Heart left ventricle (tissue), 13 donors: ENCODE results near the gene NEURL2.

Source experiments
- POLR2A ChIP-seq, 2 donors: fragments of 450-650 bp; IDR thresholded peaks; one replicate each; pipeline ENCODE4 v1.6.1; 2017; ENCODE audit warnings: antibody characterized with exemption in 2 of 2, mild to moderate bottlenecking in 2 of 2, moderate library complexity in 2 of 2
- TF ChIP-seq, protein P1 (sequence below), 12 donors: fragments of 200-600 bp; sonication (generic) in 4 of 12; IDR thresholded peaks; one replicate each; pipeline versions ENCODE4 v1.5.0 to v1.8.0; 2018 to 2022; ENCODE audit warnings: antibody characterized with exemption in 12 of 12, mild to moderate bottlenecking in 5 of 12
- donor health status: ischemic (EF 13 %, LVEDD 7.1; RV severe dilation, severe dysfunction).
- donor health status: DM: no; HTN: yes; CAD: no.
- donor health status: DM: no; HTN: no; CAD: no.
- donor health status: ischemic (EF 25% LVEDD 6.9; RV normal size, moderate dysfunction).
- donor health status: ischemic (EF 25% LVEDD 5.7; RV mildly dilated, moderate dysfunction).
- donor health status: ischemic (EF 35%, LVEDD 5.7; RV mildly dilated, moderate dysfunction).
- donor health status: nonischemic (EF 11% LVEDD 7.7; RV severe dilation, severe dysfunction).
- donor health status: DM: yes; HTN: yes; CAD: no.
- donor health status: PGD.
- donor health status: ischemic (EF 29% LVEDD 5.4; RV normal size, mild dysfunction).
- donor health status: nonischemic (EF 23%, LVEDD 6.1; RV moderate dilation, normal function).

DNA sequence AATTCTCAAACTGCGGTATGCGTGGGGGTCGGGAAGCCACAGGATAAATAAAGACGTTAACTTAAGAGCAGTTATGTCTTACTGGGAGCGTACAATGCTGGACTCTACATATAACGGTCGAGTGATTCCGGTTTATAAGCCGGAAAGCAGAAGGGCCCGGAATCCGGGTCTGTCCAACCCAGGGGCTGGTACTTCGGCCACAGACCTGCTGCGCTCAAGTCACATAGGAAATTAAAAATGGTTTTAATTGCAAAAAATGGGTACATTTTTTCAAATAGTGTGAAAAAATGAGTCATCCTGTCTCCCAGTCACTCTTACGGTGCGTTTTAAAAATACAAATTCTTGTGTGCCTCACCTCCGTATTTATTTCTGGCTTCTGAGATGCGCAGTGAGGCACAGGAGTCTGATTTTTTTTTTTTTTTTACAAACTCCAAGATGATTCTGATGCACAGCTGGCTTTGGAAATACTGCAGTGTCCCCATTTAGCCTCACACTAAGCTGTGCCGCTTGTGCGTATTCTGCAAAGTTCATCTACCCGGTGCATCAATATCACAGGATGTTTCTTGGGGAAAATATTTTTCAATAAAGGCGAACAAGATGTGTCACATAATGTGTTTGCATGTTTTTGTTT lies 44.5 kb upstream of the NEURL2 start:
- TF ChIP-seq, protein P1, sequence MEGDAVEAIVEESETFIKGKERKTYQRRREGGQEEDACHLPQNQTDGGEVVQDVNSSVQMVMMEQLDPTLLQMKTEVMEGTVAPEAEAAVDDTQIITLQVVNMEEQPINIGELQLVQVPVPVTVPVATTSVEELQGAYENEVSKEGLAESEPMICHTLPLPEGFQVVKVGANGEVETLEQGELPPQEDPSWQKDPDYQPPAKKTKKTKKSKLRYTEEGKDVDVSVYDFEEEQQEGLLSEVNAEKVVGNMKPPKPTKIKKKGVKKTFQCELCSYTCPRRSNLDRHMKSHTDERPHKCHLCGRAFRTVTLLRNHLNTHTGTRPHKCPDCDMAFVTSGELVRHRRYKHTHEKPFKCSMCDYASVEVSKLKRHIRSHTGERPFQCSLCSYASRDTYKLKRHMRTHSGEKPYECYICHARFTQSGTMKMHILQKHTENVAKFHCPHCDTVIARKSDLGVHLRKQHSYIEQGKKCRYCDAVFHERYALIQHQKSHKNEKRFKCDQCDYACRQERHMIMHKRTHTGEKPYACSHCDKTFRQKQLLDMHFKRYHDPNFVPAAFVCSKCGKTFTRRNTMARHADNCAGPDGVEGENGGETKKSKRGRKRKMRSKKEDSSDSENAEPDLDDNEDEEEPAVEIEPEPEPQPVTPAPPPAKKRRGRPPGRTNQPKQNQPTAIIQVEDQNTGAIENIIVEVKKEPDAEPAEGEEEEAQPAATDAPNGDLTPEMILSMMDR (IDR thresholded peaks at IDR 0.05) = no peak
- no peak for TF ChIP-seq POLR2A (IDR thresholded peaks at IDR 0.05)
